Neutrophil (primary cell): ENCODE results near the gene ENTPD2.

Experiments used
- H3K27ac ChIP-seq: fragments of 200-600 bp; sonication (generic); 2 replicates; pipeline ENCODE4 v1.5.1; 2016; ENCODE audit warnings: mild to moderate bottlenecking, moderate library complexity
- H3K27me3 ChIP-seq: fragments of 200-600 bp; sonication (generic); 2 replicates; pipeline ENCODE4 v1.6.0; 2016; ENCODE audit warnings: mild to moderate bottlenecking
- H3K36me3 ChIP-seq: fragments of 200-600 bp; sonication (generic); 2 replicates; pipeline ENCODE4 v1.5.1; 2017
- H3K4me1 ChIP-seq, 2 experiments: fragments of 200-600 bp in 1 of 2; sonication (generic) in 1 of 2; 1 replicate in 1 of 2; 2 replicates in 1 of 2; pipeline versions ENCODE4 v1.5.1 to v1.6.1; 2013 to 2016; ENCODE audit warnings: low read depth in 1 of 2, low read length in 1 of 2, mild to moderate bottlenecking in 1 of 2, moderate library complexity in 1 of 2; ENCODE audit not compliant: control insufficient read depth in 1 of 2, insufficient read depth in 1 of 2
- H3K4me3 ChIP-seq, 2 experiments: fragments of 200-600 bp in 1 of 2; sonication (generic) in 1 of 2; 1 replicate in 1 of 2; 2 replicates in 1 of 2; pipeline ENCODE4 v1.5.1; 2013 to 2016; ENCODE audit warnings: low read depth in 1 of 2, low read length in 1 of 2, mild to moderate bottlenecking in 1 of 2, moderate library complexity in 1 of 2
- H3K9me3 ChIP-seq: fragments of 200-600 bp; sonication (generic); 2 replicates; pipeline ENCODE4 v1.5.1; 2016
- CTCF ChIP-seq: fragments of 200-600 bp; sonication (generic); IDR thresholded peaks from 2 replicates; pipeline ENCODE4 v1.5.1; 2016; ENCODE audit warnings: antibody characterized with exemption

ENTPD2 gene

GRCh38 chr9:137095664-137096517 lies 42.0 kb upstream of the ENTPD2 start:
- H3K9me3 ChIP-seq, result no peaks in the 10 kb centered on the region
- TF ChIP-seq CTCF, result no peak
- H3K36me3 ChIP-seq, result peaks cover 54% of the 10 kb centered on the region
- H3K27me3 ChIP-seq, result no peaks in the 10 kb centered on the region
- no peaks in the 10 kb centered on the region for H3K4me1 ChIP-seq
- no peak overlapping the region for H3K4me3 ChIP-seq
- no peak overlapping the region for H3K27ac ChIP-seq

DNA sequence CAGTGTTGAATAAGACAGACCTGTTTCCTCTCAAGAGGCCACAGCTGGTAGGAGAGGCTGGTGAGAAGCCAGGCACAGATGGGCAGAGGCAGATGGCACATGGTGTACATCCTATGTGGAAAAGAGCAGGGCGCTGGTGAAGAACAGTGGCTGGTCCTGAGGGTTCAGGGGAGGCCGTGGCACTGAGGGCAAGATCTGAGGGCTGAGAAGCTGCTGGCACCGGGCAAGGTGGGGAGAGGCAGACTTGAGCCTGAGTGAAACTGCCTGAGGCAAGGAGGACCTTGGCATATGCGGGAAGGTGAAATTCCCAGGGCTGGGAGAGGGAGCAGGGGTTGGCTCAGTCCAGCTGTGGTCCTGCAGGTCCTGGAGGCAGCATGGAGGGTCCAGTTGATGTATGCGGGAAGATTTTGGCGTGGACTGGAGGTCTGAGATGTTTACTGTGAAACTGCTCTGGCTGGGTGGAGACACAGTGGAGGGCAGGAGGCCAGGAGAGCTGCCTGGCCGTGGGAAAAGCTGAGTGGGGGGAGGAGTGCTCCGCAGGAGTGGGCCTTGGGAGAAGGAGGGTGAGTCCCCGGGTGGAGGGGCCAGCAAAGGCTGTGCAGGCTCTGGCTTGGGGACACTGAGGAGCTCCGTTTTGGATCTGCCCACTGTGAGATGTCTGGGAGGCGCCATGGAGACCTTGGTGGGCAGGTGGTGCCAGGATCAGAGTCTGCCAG lies 35.5 kb upstream of the ENTPD2 start:
- Histone ChIP-seq H3K4me1 (peaks cover 25 to 27% of the 10 kb centered on the region in 2 experiments), H3K27me3 (peaks cover 4% of the 10 kb centered on the region), H3K27ac (no peak overlapping the region), H3K4me3 (no peak overlapping the region), H3K36me3 (peaks cover 22% of the 10 kb centered on the region), H3K9me3 (no peaks in the 10 kb centered on the region)
- TF ChIP-seq CTCF, result no peak

DNA sequence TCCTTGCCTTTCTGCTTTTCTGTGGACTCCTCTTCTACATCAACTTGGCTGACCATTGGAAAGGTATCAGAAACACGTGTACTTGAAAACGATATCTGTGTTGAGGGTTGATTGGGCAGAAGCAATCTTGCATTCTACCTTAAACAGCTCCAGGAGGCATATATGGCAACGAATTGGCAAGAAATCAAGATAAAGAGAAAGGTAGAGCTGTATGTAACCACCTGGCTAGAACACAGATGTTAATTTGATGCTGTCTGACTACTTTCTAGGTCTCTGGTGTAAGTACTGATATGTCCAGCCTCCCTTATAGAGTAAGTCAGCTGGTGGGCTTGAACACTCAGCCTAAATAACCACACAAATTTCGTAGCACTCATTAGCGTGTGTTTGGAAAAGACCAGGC lies 34.3 kb upstream of the ENTPD2 start:
- peaks cover 22% of the 10 kb centered on the region for H3K36me3 ChIP-seq
- no peak for TF ChIP-seq CTCF
- no peak overlapping the region for H3K27ac ChIP-seq
- no peaks in the 10 kb centered on the region for H3K9me3 ChIP-seq
- H3K27me3 ChIP-seq, result peaks cover 4% of the 10 kb centered on the region
- peak overlapping the region in 1 of 2 experiments; percentile 92 for H3K4me3 ChIP-seq
- peaks cover 25 to 27% of the 10 kb centered on the region in 2 experiments for H3K4me1 ChIP-seq

DNA sequence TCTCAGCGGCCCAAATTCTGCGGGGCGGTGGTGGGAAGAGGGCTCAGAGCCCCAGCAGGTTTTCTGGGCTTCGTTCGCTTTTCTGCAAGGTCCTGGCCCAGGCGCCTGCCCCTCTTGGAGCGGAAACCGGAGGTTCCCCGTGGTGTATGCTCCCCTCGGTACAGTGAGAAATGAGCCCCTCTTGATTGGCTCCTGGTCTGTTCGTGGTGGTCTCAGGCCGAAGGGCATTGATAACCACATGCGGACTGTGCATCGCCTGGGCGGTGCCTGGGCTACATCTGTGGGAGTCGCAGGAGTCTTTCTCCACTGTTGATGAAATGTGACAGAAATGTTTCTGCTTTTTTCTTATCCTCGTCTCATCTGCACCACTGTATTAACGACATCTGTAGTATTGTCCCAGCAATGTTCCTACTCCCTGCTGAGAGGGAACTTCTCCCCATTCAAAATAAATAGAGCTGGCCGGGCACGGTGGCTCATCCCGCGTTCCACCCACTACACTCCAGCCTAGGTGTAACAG lies 33.6 kb upstream of the ENTPD2 start:
- Histone ChIP-seq H3K4me1 (peaks cover 25 to 27% of the 10 kb centered on the region in 2 experiments), H3K36me3 (peaks cover 15% of the 10 kb centered on the region), H3K9me3 (no peaks in the 10 kb centered on the region)

More for the DNA sequence above, 33.6 kb upstream of the ENTPD2 start:
- Histone ChIP-seq H3K4me3 (peak overlapping the region; percentile 82 to 92), H3K27me3 (peaks cover 4% of the 10 kb centered on the region), H3K27ac (peak overlapping the region; percentile 94)
- no peak for TF ChIP-seq CTCF
